NCI-H526 treated with DMSO at 0.1 percent for 48 hours (cell line): ENCODE measurements around the gene NAP1L1.

Source experiments
- DNase-seq: peaks from one replicate; lab custom pipeline; 2025; lab: John Stamatoyannopoulos, UW

Gene NAP1L1

GRCh38 chr12:76083904-76084862 is at the start of gene NAP1L1:
Gene NAP1L1, minus strand, starts transcription at chr12:76084685. Its CDS starts 10,466 bp downstream, at chr12:76074219.
- DNase-seq = peak; percentile 93

GRCh38 chr12:76127588-76127987 is 43.1 kb upstream of the NAP1L1 start:
- DNase-seq = no peak

GRCh38 chr12:76124456-76124855 is 40.0 kb upstream of the NAP1L1 start:
- no peak for DNase-seq

- no peak for DNase-seq
These were observed 39.1 kb upstream of the NAP1L1 start for GRCh38 chr12:76123259-76124212.

- DNase-seq = no peak
These were observed 35.4 kb upstream of the NAP1L1 start for GRCh38 chr12:76119887-76120286.

GRCh38 chr12:76117751-76118150 is 33.3 kb upstream of the NAP1L1 start:
- DNase-seq = no peak

- no peak for DNase-seq
These were observed 32.7 kb upstream of the NAP1L1 start for GRCh38 chr12:76117067-76117691.

GRCh38 chr12:76113800-76114757 is 29.6 kb upstream of the NAP1L1 start:
- no peak for DNase-seq

GRCh38 chr12:76111209-76111749 is 26.8 kb upstream of the NAP1L1 start:
- no peak for DNase-seq

GRCh38 chr12:76109879-76110278 is 25.4 kb upstream of the NAP1L1 start:
- DNase-seq = no peak

- DNase-seq = no peak
These were observed 23.9 kb upstream of the NAP1L1 start for GRCh38 chr12:76108356-76108755.

GRCh38 chr12:76106631-76107030 is 22.1 kb upstream of the NAP1L1 start:
- DNase-seq = no peak

- DNase-seq = no peak
These were observed 19.5 kb upstream of the NAP1L1 start for GRCh38 chr12:76103958-76104357.

GRCh38 chr12:76101739-76102385 is 17.4 kb upstream of the NAP1L1 start:
- DNase-seq = no peak

GRCh38 chr12:76096079-76096646 is 11.7 kb upstream of the NAP1L1 start:
- DNase-seq = no peak

GRCh38 chr12:76094754-76095153 is 10.3 kb upstream of the NAP1L1 start:
- no peak for DNase-seq

GRCh38 chr12:76091246-76091754 is 6.8 kb upstream of the NAP1L1 start:
- DNase-seq = no peak

GRCh38 chr12:76085520-76085868 is 1.0 kb upstream of the NAP1L1 start:
- DNase-seq = peak; percentile 45

GRCh38 chr12:76084863-76085519 is 506 bp upstream of the NAP1L1 start:
- DNase-seq = peak; percentile 77
